Keratinocyte (primary cell): Measurements from ENCODE around the gene SNX8. TPM values are rescaled to one million over a fixed set of nuclear protein-coding genes. Genes with fewer than 3 reads are reported as not detected.

ENCODE experiments used
- DNase-seq: peaks from one replicate; pipeline ENCODE4 v3.0.0-alpha.2; 2011; ENCODE audit warnings: low read depth, missing footprints, low spot score
- FAIRE-seq: peaks from 2 replicates; lab custom pipeline; 2011; peaks lifted over from hg19 to GRCh38; lab: Jason Lieb, UNC
- H2AFZ ChIP-seq: 2 replicates; pipeline ENCODE4 v1.6.0; 2012; ENCODE audit warnings: low read length, control low read depth, inconsistent platforms; ENCODE audit not compliant: control insufficient read depth
- H3K27ac ChIP-seq: 2 replicates; pipeline ENCODE4 v1.5.1; 2011; ENCODE audit warnings: low read length; ENCODE audit not compliant: control insufficient read depth, insufficient read depth
- H3K27me3 ChIP-seq: 3 replicates; pipeline ENCODE4 v1.6.0; 2011; ENCODE audit warnings: low read length; ENCODE audit not compliant: control insufficient read depth, insufficient read depth; ENCODE audit errors: extremely low read depth
- H3K36me3 ChIP-seq, 2 experiments: 2 replicates in 1 of 2; 3 replicates in 1 of 2; pipeline ENCODE4 v1.5.1; 2011; ENCODE audit warnings: low read length in 2 of 2, mild to moderate bottlenecking in 1 of 2; ENCODE audit not compliant: control insufficient read depth in 2 of 2, insufficient read depth in 2 of 2; ENCODE audit errors: extremely low read depth in 1 of 2
- H3K4me1 ChIP-seq: 3 replicates; pipeline ENCODE4 v1.5.1; 2011; ENCODE audit warnings: low read length; ENCODE audit not compliant: control insufficient read depth, insufficient read depth; ENCODE audit errors: extremely low read depth
- H3K4me2 ChIP-seq: 3 replicates; pipeline ENCODE4 v1.6.0; 2011; ENCODE audit warnings: low read depth, low read length; ENCODE audit not compliant: control insufficient read depth, insufficient read depth; ENCODE audit errors: extremely low read depth
- H3K4me3 ChIP-seq, 3 experiments: fragments of 200-600 bp in 1 of 3; sonication (generic) in 1 of 3; 2 replicates in 2 of 3; 3 replicates in 1 of 3; pipeline ENCODE4 v1.5.1; 2011 to 2016; ENCODE audit warnings: low read length in 3 of 3, mild to moderate bottlenecking in 3 of 3, control low read depth in 2 of 3, inconsistent platforms in 1 of 3, low read depth in 1 of 3, mixed read lengths in 1 of 3, mixed run types in 1 of 3, moderate library complexity in 1 of 3; ENCODE audit not compliant: control insufficient read depth in 2 of 3, insufficient read depth in 2 of 3; ENCODE audit errors: extremely low read depth in 1 of 3
- H3K79me2 ChIP-seq: 2 replicates; pipeline ENCODE4 v1.6.0; 2012; ENCODE audit warnings: low read length; ENCODE audit not compliant: control insufficient read depth, insufficient read depth
- H3K9ac ChIP-seq: 3 replicates; pipeline ENCODE4 v1.6.0; 2011; ENCODE audit warnings: low read length; ENCODE audit not compliant: control insufficient read depth, insufficient read depth; ENCODE audit errors: extremely low read depth
- H3K9me1 ChIP-seq: 3 replicates; pipeline ENCODE4 v1.6.0; 2011; ENCODE audit warnings: low read length; ENCODE audit not compliant: control insufficient read depth, insufficient read depth; ENCODE audit errors: extremely low read depth
- H3K9me3 ChIP-seq: 2 replicates; pipeline ENCODE4 v1.5.1; 2012; ENCODE audit warnings: low read depth, low read length; ENCODE audit not compliant: control insufficient read depth
- H4K20me1 ChIP-seq: 3 replicates; pipeline ENCODE4 v1.6.0; 2011; ENCODE audit warnings: low read length; ENCODE audit not compliant: control insufficient read depth, insufficient read depth; ENCODE audit errors: extremely low read depth
- EZH2 ChIP-seq: IDR thresholded peaks from one replicate; pipeline ENCODE4 v1.6.1; 2012; ENCODE audit warnings: inconsistent platforms, mild to moderate bottlenecking, low read length, moderate library complexity
- dilution Hi-C: fragments of 300-500 bp; cut with MboI; formaldehyde crosslinking; loops from one replicate; pipeline ENCODE4 v1.7.0; 2020; ENCODE audit warnings: low sequenced_read_pairs; ENCODE audit not compliant: extremely low pct_ligation_motif_present
- polyA plus RNA-seq, 5 experiments: library from polyadenylated mRNA; depleted of rRNA in 3 of 5; stranded (reverse) in 3 of 5; stranded (forward) in 1 of 5; unstranded in 1 of 5; fragments of >200 nt; gene quantifications; 1 replicate in 1 of 5; 2 replicates in 3 of 5; 3 replicates in 1 of 5; pipeline versions ENCODE4 v1.2.1 to v1.2.3, GENCODE V29; 2011 to 2012; ENCODE audit warnings: missing spikeins in 2 of 5, low read depth in 1 of 5, low replicate concordance in 1 of 5
- TF ChIP-seq, protein P1 (sequence below), 3 experiments: IDR thresholded peaks in 1 of 3; conservative IDR thresholded peaks in 1 of 3; optimal IDR thresholded peaks in 1 of 3; 2 replicates in 2 of 3; 3 replicates in 1 of 3; pipeline versions ENCODE3 to v1.5.1; 2011; ENCODE audit warnings: low read length in 3 of 3, mild to moderate bottlenecking in 3 of 3, moderate library complexity in 2 of 3, control low read depth in 1 of 3, inconsistent platforms in 1 of 3; ENCODE audit not compliant: insufficient read depth in 2 of 3; ENCODE audit errors: extremely low read depth in 1 of 3

SNX8 gene
- polyA plus RNA-seq, 1 donor (not counting 4 experiments of a cell fraction or from before 2014, with no cell fraction given), result 24.2 TPM

- Histone ChIP-seq H3K4me2 (peak overlapping the region; percentile 99), H3K9me3 (no peaks in the 10 kb centered on the region), H3K4me3 (peak overlapping the region; percentile 84 to 95 (median 91)), H3K27me3 (no peaks in the 10 kb centered on the region), H3K36me3 (peaks cover 10 to 24% of the 10 kb centered on the region in 2 experiments), H4K20me1 (no peaks in the 10 kb centered on the region), H3K4me1 (peaks cover 14% of the 10 kb centered on the region), H3K9ac (peak overlapping the region; percentile 82), H3K79me2 (peaks cover 36% of the 10 kb centered on the region), H3K27ac (peak overlapping the region; percentile 71), H3K9me1 (peaks cover 2% of the 10 kb centered on the region), H2AFZ (peak overlapping the region; percentile 74)
- dilution Hi-C loops, result no loop called here
- DNase-seq (no peak), FAIRE-seq (no peak)
- no peak for TF ChIP-seq EZH2
Measured at GRCh38 chr7:2242541-2243429, 71.5 kb downstream of the SNX8 start.

GRCh38 chr7:2241580-2242540, 72.4 kb downstream of the SNX8 start, which contains the start of the genes MRM2 and NUDT1:
Gene MRM2 (minus strand): TSS chr7:2242205. CDS start chr7:2242169, 36 bp downstream.
Gene NUDT1 (plus strand): TSS chr7:2242226. CDS start chr7:2244575, 2,349 bp downstream.
- Histone ChIP-seq H3K27ac (peak within 1 kb of the TSS; percentile 71), H3K9me3 (no peaks in the 10 kb centered on the region), H3K79me2 (peaks cover 37% of the 10 kb centered on the region), H3K9me1 (peaks cover 2% of the 10 kb centered on the region), H4K20me1 (no peaks in the 10 kb centered on the region), H3K27me3 (no peaks in the 10 kb centered on the region), H2AFZ (peak within 1 kb of the TSS; percentile 74), H3K36me3 (peaks cover 11 to 24% of the 10 kb centered on the region in 2 experiments), H3K4me1 (peaks cover 23% of the 10 kb centered on the region), H3K9ac (peak within 1 kb of the TSS; percentile 82), H3K4me2 (peak within 1 kb of the TSS; percentile 99), H3K4me3 (peak within 1 kb of the TSS; percentile 84 to 95 (median 91))
- DNase-seq, result no peak
- no peak for FAIRE-seq
- TF ChIP-seq, protein P1, sequence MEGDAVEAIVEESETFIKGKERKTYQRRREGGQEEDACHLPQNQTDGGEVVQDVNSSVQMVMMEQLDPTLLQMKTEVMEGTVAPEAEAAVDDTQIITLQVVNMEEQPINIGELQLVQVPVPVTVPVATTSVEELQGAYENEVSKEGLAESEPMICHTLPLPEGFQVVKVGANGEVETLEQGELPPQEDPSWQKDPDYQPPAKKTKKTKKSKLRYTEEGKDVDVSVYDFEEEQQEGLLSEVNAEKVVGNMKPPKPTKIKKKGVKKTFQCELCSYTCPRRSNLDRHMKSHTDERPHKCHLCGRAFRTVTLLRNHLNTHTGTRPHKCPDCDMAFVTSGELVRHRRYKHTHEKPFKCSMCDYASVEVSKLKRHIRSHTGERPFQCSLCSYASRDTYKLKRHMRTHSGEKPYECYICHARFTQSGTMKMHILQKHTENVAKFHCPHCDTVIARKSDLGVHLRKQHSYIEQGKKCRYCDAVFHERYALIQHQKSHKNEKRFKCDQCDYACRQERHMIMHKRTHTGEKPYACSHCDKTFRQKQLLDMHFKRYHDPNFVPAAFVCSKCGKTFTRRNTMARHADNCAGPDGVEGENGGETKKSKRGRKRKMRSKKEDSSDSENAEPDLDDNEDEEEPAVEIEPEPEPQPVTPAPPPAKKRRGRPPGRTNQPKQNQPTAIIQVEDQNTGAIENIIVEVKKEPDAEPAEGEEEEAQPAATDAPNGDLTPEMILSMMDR (optimal IDR thresholded peaks at IDR 0.05 in 1 of 3, IDR thresholded peaks at IDR 0.05 in 1 of 3, conservative IDR thresholded peaks at IDR 0.05 in 1 of 3; ENCODE audit: extremely low read depth in 1 of 3, insufficient read depth in 2 of 3, low read length in 3 of 3), result no peak
- no peak for TF ChIP-seq EZH2
- dilution Hi-C loops, result no loop called here
